Body of pancreas (tissue), 4 donors: ENCODE data around the gene AMDHD1. TPM values are rescaled to one million over a fixed set of nuclear protein-coding genes. Genes with fewer than 3 reads are reported as not detected.

Experiments used
- ATAC-seq: fragments of 150-250 bp; one replicate; pipeline ENCODE4 v1.9.1; 2016
- DNase-seq, 4 donors: peaks; one replicate each; pipeline ENCODE4 v3.0.0-alpha.2; 2019
- H3K27ac ChIP-seq, 4 donors: fragments of 200-600 bp; sonication (generic); 1 replicate in 3 of 4; 2 replicates in 1 of 4; pipeline versions ENCODE4 v1.5.1 to v1.6.1; 2016 to 2019; ENCODE audit warnings: mild to moderate bottlenecking in 1 of 4, mixed read lengths in 1 of 4, moderate library complexity in 1 of 4
- H3K27me3 ChIP-seq, 2 donors: fragments of 200-600 bp; sonication (generic); one replicate each; pipeline ENCODE4 v1.6.0; 2016; ENCODE audit warnings: mild to moderate bottlenecking in 1 of 2
- H3K36me3 ChIP-seq, 2 donors: fragments of 200-600 bp; sonication (generic); replicated peaks in 1 of 2; 2 replicates each; pipeline ENCODE4 v1.5.1; 2016; ENCODE audit warnings: low read depth in 2 of 2; ENCODE audit not compliant: insufficient read depth in 1 of 2
- H3K4me1 ChIP-seq: fragments of 200-600 bp; sonication (generic); one replicate; pipeline ENCODE4 v1.6.0; 2016
- H3K4me3 ChIP-seq, 2 donors: fragments of 200-600 bp; sonication (generic); 1 replicate in 1 of 2; 2 replicates in 1 of 2; pipeline ENCODE4 v1.5.1; 2016 to 2019
- H3K9me3 ChIP-seq, 3 donors: fragments of 200-600 bp; sonication (generic); 1 replicate in 2 of 3; 2 replicates in 1 of 3; pipeline ENCODE4 v1.5.1; 2016
- POLR2A ChIP-seq, 3 donors: fragments of 450-650 bp; IDR thresholded peaks; one replicate each; pipeline ENCODE4 v1.6.1; 2016; ENCODE audit warnings: antibody characterized with exemption in 3 of 3, mild to moderate bottlenecking in 2 of 3
- WGBS, 2 donors: methylation state at CpG; one replicate each; pipeline ENCODE4 v1.1.5; 2017; 5-methylcytosine and 5-hydroxymethylcytosine counted together
- intact Hi-C: fragments of 100-400 bp; cut with DNase I; formaldehyde crosslinking; loops from one replicate; pipeline ENCODE4 v1.15.1; 2023
- total RNA-seq, 2 donors: library from RNA; depleted of rRNA; stranded (reverse); fragments of >200 nt; gene quantifications; one replicate each; pipeline ENCODE4 v1.1.0, GENCODE V29; 2016
- TF ChIP-seq, protein P1 (sequence below), 7 experiments: fragments of 450-650 bp in 4 of 7; fragments of 200-600 bp in 3 of 7; sonication (generic) in 3 of 7; IDR thresholded peaks; one replicate each; pipeline ENCODE4 v1.5.1; 2016 to 2019; ENCODE audit warnings: antibody characterized with exemption in 7 of 7

The AMDHD1 gene
- total RNA-seq, 2 donors from 2014 or later = 4.4 to 4.6 TPM

DNA sequence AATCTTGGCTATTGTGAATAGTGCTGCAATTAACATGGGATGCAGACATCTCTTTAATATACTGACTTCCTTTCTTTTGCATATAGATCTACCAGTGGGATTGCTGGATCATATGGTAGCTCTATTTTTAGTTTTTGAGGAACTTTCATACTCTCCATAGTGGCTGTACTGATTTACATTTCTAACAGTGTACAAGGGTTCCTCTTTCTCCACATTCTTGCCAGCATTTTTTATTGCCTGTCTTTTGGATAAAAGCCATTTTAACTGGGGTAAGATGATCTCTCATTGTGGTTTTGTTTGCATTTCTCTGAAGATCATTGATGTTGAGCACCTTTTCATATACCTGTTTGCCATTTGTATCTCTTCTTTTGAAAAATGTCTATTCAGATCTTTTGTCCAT lies 8.4 kb downstream of the AMDHD1 start:
- ATAC-seq (no peak), DNase-seq (no peak)
- TF ChIP-seq, protein P1, sequence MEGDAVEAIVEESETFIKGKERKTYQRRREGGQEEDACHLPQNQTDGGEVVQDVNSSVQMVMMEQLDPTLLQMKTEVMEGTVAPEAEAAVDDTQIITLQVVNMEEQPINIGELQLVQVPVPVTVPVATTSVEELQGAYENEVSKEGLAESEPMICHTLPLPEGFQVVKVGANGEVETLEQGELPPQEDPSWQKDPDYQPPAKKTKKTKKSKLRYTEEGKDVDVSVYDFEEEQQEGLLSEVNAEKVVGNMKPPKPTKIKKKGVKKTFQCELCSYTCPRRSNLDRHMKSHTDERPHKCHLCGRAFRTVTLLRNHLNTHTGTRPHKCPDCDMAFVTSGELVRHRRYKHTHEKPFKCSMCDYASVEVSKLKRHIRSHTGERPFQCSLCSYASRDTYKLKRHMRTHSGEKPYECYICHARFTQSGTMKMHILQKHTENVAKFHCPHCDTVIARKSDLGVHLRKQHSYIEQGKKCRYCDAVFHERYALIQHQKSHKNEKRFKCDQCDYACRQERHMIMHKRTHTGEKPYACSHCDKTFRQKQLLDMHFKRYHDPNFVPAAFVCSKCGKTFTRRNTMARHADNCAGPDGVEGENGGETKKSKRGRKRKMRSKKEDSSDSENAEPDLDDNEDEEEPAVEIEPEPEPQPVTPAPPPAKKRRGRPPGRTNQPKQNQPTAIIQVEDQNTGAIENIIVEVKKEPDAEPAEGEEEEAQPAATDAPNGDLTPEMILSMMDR (IDR thresholded peaks at IDR 0.05) = no peak
- TF ChIP-seq POLR2A (IDR thresholded peaks at IDR 0.05) = no peak
- no peak overlapping the region for H3K4me3 ChIP-seq
- H3K9me3 ChIP-seq = no peaks in the 10 kb centered on the region
- H3K27me3 ChIP-seq = no peaks in the 10 kb centered on the region
- no peak overlapping the region for H3K27ac ChIP-seq
- intact Hi-C loops = no loop called here
- no peaks in the 10 kb centered on the region for H3K4me1 ChIP-seq
- no peaks in the 10 kb centered on the region for H3K36me3 ChIP-seq

GRCh38 chr12:95953000-95953399 lies 9.9 kb downstream of the AMDHD1 start:
- TF ChIP-seq POLR2A (IDR thresholded peaks at IDR 0.05) = no peak
- TF ChIP-seq, protein P1 (IDR thresholded peaks at IDR 0.05) = no peak
- Histone ChIP-seq H3K27me3 (no peaks in the 10 kb centered on the region), H3K27ac (no peak overlapping the region), H3K36me3 (no peaks in the 10 kb centered on the region), H3K4me1 (no peaks in the 10 kb centered on the region), H3K9me3 (no peaks in the 10 kb centered on the region), H3K4me3 (no peak overlapping the region)
- DNase-seq (no peak), ATAC-seq (no peak)
- 50 to 54% methylated on average over 1 of the region's 1 CpG for WGBS, 2 donors
- intact Hi-C loops = no loop called here

DNA sequence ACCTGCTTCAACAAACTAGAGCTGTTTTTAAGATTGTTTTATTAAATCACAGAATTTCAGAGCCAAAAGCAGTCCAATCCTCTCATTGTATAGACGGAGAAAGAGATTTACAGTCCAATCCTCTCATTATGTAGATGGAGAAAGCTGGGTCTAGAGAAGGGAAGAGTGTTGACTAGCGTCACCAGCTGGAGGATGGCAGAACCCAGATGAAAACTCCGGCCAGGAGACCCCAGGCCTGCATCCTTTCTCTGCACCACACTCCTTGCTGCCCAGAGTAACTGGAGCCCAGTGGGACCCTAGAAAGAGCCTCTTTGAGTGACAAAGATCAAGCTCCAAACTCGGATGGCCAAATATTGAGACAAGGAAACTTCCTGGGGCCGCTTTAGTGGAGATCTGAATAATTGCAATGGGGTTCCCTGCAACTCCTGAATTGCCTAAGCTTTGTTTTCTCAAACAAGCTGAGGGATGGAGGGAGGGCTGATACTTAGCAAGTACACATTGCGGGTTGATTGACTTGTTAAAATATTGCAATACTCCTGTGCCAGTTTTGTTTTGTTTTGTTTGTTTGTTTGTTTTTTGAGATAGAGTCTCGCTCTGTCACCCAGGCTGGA lies 12.5 kb downstream of the AMDHD1 start:
- H3K27ac ChIP-seq = no peak overlapping the region
- H3K4me3 ChIP-seq = no peak overlapping the region
- no peak for DNase-seq
- no peak for ATAC-seq
- H3K4me1 ChIP-seq = no peaks in the 10 kb centered on the region
- no peak for TF ChIP-seq POLR2A (IDR thresholded peaks at IDR 0.05)
- TF ChIP-seq, protein P1 (IDR thresholded peaks at IDR 0.05) = no peak
- intact Hi-C loops = no loop called here
- no peaks in the 10 kb centered on the region for H3K9me3 ChIP-seq
- WGBS, 2 donors = 83% methylated on average over 7 of the region's 7 CpGs
- no peaks in the 10 kb centered on the region for H3K27me3 ChIP-seq
- no peaks in the 10 kb centered on the region for H3K36me3 ChIP-seq

GRCh38 chr12:95956557-95957145 lies 13.5 kb downstream of the AMDHD1 start:
- Histone ChIP-seq H3K36me3 (no peaks in the 10 kb centered on the region), H3K4me1 (no peaks in the 10 kb centered on the region), H3K27ac (no peak overlapping the region), H3K4me3 (no peak overlapping the region), H3K27me3 (no peaks in the 10 kb centered on the region), H3K9me3 (no peaks in the 10 kb centered on the region)
- DNase-seq (no peak), ATAC-seq (no peak)
- no peak for TF ChIP-seq POLR2A (IDR thresholded peaks at IDR 0.05)
- TF ChIP-seq, protein P1 (IDR thresholded peaks at IDR 0.05) = no peak
- intact Hi-C loops = no loop called here
- WGBS, 2 donors = 73 to 80% methylated on average over 24 to 27 of the region's 27 CpGs

DNA sequence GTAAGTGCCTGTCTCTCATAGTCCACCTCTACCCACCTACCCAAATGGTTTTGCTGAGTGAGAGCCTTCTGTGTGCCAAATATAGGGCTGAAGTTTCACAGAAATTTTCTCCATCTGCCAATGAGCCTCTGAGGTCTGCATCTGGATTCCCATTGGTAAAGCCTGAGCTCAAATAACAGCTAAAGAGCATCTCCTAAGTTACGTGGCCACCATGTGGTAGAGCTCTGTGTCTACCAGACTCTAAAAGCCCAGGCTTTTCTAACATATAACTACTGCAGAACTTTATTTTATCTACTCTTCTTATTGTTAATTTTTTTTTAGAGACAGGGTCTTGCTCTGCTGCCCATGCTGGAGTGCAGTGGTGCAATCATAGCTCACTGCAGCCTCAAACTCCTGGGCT lies 16.0 kb downstream of the AMDHD1 start:
- H3K9me3 ChIP-seq = no peaks in the 10 kb centered on the region
- intact Hi-C loops = no loop called here
- H3K36me3 ChIP-seq = no peaks in the 10 kb centered on the region
- ATAC-seq (no peak), DNase-seq (no peak)
- no peaks in the 10 kb centered on the region for H3K4me1 ChIP-seq
- 16 to 57% methylated on average over 1 of the region's 1 CpG for WGBS, 2 donors
- no peaks in the 10 kb centered on the region for H3K27me3 ChIP-seq
- H3K27ac ChIP-seq = no peak overlapping the region
- H3K4me3 ChIP-seq = no peak overlapping the region
- no peak for TF ChIP-seq POLR2A (IDR thresholded peaks at IDR 0.05)
- TF ChIP-seq, protein P1 (IDR thresholded peaks at IDR 0.05) = no peak
